Ovary (tissue), 9 donors: Measurements from ENCODE around the gene PRDM7. TPM values are rescaled to one million over a fixed set of nuclear protein-coding genes. Genes with fewer than 3 reads are reported as not detected.

Experiments used
- DNase-seq, 5 donors: peaks; one replicate each; pipeline ENCODE4 v3.0.0-alpha.2; 2019 to 2020
- H3K27ac ChIP-seq, 2 donors: fragments of 200-600 bp; one replicate each; pipeline versions ENCODE4 v1.5.1 to v1.8.0; 2019 to 2022
- H3K27me3 ChIP-seq: fragments of 200-600 bp; one replicate; pipeline ENCODE4 v1.8.0; 2022
- H3K36me3 ChIP-seq: fragments of 200-600 bp; sonication (generic); one replicate; pipeline ENCODE4 v1.5.1; 2019
- H3K4me1 ChIP-seq: one replicate; pipeline ENCODE4 v1.8.1; 2013; ENCODE audit warnings: mild to moderate bottlenecking, moderate library complexity; ENCODE audit not compliant: insufficient read depth
- H3K4me3 ChIP-seq: fragments of 200-600 bp; sonication (generic); one replicate; pipeline ENCODE4 v1.5.1; 2017
- H3K9me3 ChIP-seq, 2 donors: fragments of 200-600 bp in 1 of 2; sonication (generic) in 1 of 2; one replicate each; pipeline versions ENCODE4 v1.5.1 to v1.8.1; 2013 to 2019; ENCODE audit warnings: mild to moderate bottlenecking in 1 of 2, moderate library complexity in 1 of 2
- CTCF ChIP-seq, 3 donors: fragments of 450-650 bp in 2 of 3; fragments of 200-600 bp in 1 of 3; IDR thresholded peaks; one replicate each; pipeline versions ENCODE4 v1.5.1 to v1.8.0; 2016 to 2022; ENCODE audit warnings: antibody characterized with exemption in 3 of 3, mild to moderate bottlenecking in 1 of 3
- EP300 ChIP-seq: sonication (generic); formaldehyde crosslinking; IDR thresholded peaks from one replicate; pipeline ENCODE4 v1.6.1; 2017; ENCODE audit warnings: antibody characterized with exemption
- POLR2A ChIP-seq: fragments of 450-650 bp; IDR thresholded peaks from one replicate; pipeline ENCODE4 v1.6.1; 2017; ENCODE audit warnings: antibody characterized with exemption, mild to moderate bottlenecking, moderate library complexity
- WGBS, 3 donors: extraction: QIAGEN DNeasy Blood & Tissue Kit in 1 of 3; methylation state at CpG; one replicate each; pipeline versions ENCODE4 v1.1.5 to v1.1.7; 2013 to 2017; 5-methylcytosine and 5-hydroxymethylcytosine counted together
- intact Hi-C, 4 donors: fragments of 100-400 bp; cut with DNase I; formaldehyde crosslinking; loops; one replicate each; pipeline versions ENCODE4 v1.11.0 to v1.15.1; 2022 to 2023
- polyA plus RNA-seq, 2 donors: library from polyadenylated mRNA; stranded (reverse); fragments of 200-250 nt in 1 of 2; fragments of 350-450 nt in 1 of 2; fragmentation: Illumina TruSeq in 1 of 2; extraction: RNeasy Lipid Tissue Mini Kit (QIAGEN cat#74804) in 1 of 2; gene quantifications; one replicate each; pipeline ENCODE4 v1.2.3, GENCODE V29; 2013 to 2014
- total RNA-seq, 7 donors: library from RNA; depleted of rRNA in 2 of 7; stranded (reverse); fragments of >200 nt in 2 of 7; fragmentation: NEBNext Ultra II Directional in 3 of 7; extraction: Animal tissue kit (Norgen Biotek cat#: 25700) in 3 of 7; gene quantifications; one replicate each; pipeline versions ENCODE4 v1.1.0 to v1.2.4, GENCODE V29; 2016 to 2023
- donor health status: DM: no; HTN: no; CAD: no; lungs with moderate emphysema.
- donor health status: DM: no; HTN: no; CAD: no.
- donor health status: Bipolar disorder and iron deficiency.
- donor health status: DM: yes; HTN: yes; CAD: no.
- donor health status: DM: no; HTN: no; CAD: no.
- donor health status: DM: yes; HTN: yes; CAD: no.

The PRDM7 gene
- total and polyA plus RNA-seq, 9 donors, result not detected

DNA sequence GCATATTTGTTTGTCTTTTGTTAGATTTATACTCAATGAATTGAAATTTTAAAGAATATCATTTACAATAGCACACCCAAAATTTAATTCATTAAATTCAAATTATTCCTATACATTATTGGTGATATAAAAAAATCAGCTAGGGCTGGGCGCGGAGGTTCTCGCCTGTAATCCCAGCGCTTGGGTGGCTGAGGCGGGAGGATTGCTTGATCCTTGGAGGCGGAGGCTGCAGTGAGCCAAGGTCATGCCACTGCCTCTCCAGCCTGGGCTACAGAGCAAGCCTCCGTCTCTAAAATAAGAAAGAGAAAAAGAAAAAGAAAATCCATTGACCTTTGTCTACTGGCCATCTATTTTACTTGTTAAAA, 4.5 kb upstream of the PRDM7 start:
- H3K27me3 ChIP-seq, result no peaks in the 10 kb centered on the region
- 18 to 22% (median 20%) methylated on average over 7 of the region's 7 CpGs for WGBS, 3 donors
- no peak for DNase-seq
- H3K9me3 ChIP-seq, result no peaks in the 10 kb centered on the region
- no peak for TF ChIP-seq EP300
- no peak for TF ChIP-seq CTCF (IDR thresholded peaks at IDR 0.05)
- no peaks in the 10 kb centered on the region for H3K36me3 ChIP-seq
- no peak overlapping the region for H3K27ac ChIP-seq
- no peak overlapping the region for H3K4me3 ChIP-seq
- intact Hi-C loops, result loop anchor here in 1 of 4 donors (2.0 kb wide), 1 partner anchor 33 kb away; no protein-coding TSS in a partner anchor
- peaks cover 2% of the 10 kb centered on the region for H3K4me1 ChIP-seq

- Histone ChIP-seq H3K4me3 (no peak overlapping the region), H3K27ac (no peak overlapping the region), H3K4me1 (peaks cover 2% of the 10 kb centered on the region), H3K27me3 (no peaks in the 10 kb centered on the region), H3K36me3 (no peaks in the 10 kb centered on the region), H3K9me3 (no peaks in the 10 kb centered on the region)
- intact Hi-C loops, result no loop called here
- no peak for DNase-seq
- WGBS, 3 donors, result 58 to 66% (median 61%) methylated on average over 6 of the region's 6 CpGs
- no peak for TF ChIP-seq EP300
- no peak for TF ChIP-seq POLR2A
- no peak for TF ChIP-seq CTCF (IDR thresholded peaks at IDR 0.05)
Observed at GRCh38 chr16:90078579-90078895, 1.4 kb upstream of the PRDM7 start.

DNA sequence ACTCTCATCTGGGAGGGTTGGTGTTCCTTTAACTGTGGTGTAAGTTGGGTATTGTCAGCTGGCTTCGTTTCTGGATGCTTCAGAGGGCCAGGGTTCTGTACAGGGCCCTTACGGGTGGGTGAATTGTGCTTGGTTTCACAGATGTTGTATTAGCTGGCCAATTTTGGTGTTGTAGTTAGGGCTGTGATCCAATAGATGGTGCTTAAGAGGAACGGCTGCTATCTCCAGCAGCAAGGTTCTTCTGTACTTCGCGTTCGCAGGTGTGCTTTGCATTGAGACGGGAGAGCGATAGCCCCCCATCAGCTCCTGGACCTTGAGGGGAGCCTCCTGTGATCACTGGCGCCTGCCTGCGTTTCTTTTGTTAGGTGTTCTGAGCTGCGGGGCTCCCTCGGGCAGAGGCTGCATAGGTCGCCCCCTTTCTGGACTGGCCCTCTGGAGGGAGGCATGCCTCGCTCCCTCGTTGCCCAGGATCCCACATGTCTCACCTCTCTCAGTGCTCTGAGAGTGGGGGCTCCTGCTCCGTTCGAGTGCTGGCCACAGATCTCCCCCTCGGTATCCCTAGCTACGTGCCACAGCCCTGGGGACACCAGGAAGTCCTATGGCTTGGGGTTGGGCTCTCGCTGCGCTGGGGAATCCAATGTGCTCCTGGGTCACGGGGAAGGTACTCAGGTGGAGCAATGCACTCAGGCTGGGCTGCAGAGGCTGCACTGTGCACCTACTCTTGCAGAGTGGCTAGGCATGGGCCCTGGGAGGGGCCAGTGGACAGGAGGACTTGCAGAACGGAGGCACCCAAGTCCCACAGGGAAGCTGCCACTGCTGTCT, 837 bp upstream of the PRDM7 start:
- Histone ChIP-seq H3K27ac (peak overlapping the region in 1 of 2 donors; percentile 59), H3K36me3 (no peaks in the 10 kb centered on the region)
- WGBS, 3 donors, result 29 to 51% (median 38%) methylated on average over 20 to 23 of the region's 23 CpGs

GRCh38 chr16:90072442-90073105, 4.6 kb downstream of the PRDM7 start:
- WGBS, 3 donors, result 27 to 45% (median 31%) methylated on average over 5 of the region's 5 CpGs

More for the DNA sequence above, 837 bp upstream of the PRDM7 start:
- peaks cover 2% of the 10 kb centered on the region for H3K4me1 ChIP-seq
- no peaks in the 10 kb centered on the region for H3K27me3 ChIP-seq
- TF ChIP-seq EP300, result no peak
- no peak for TF ChIP-seq CTCF (IDR thresholded peaks at IDR 0.05)
- TF ChIP-seq POLR2A, result no peak
- H3K4me3 ChIP-seq, result peak overlapping the region; percentile 22
- H3K9me3 ChIP-seq, result no peaks in the 10 kb centered on the region
- DNase-seq, result peak in 2 of 5 donors; percentile 38 to 44
- intact Hi-C loops, result no loop called here

GRCh38 chr16:90070440-90070839, 6.7 kb downstream of the PRDM7 start:
- no peak overlapping the region for H3K27ac ChIP-seq
- H3K4me1 ChIP-seq, result no peaks in the 10 kb centered on the region
- no peak for DNase-seq
- TF ChIP-seq POLR2A, result no peak
- TF ChIP-seq CTCF (IDR thresholded peaks at IDR 0.05), result no peak
- TF ChIP-seq EP300, result no peak
- no peaks in the 10 kb centered on the region for H3K27me3 ChIP-seq
- no peak overlapping the region for H3K4me3 ChIP-seq
- intact Hi-C loops, result no loop called here
- H3K36me3 ChIP-seq, result no peaks in the 10 kb centered on the region
- no peaks in the 10 kb centered on the region for H3K9me3 ChIP-seq
- 72 to 80% (median 76%) methylated on average over 2 of the region's 2 CpGs for WGBS, 3 donors

More at GRCh38 chr16:90072442-90073105, 4.6 kb downstream of the PRDM7 start:
- Histone ChIP-seq H3K27me3 (no peaks in the 10 kb centered on the region), H3K4me1 (no peaks in the 10 kb centered on the region), H3K27ac (no peak overlapping the region), H3K36me3 (no peaks in the 10 kb centered on the region), H3K4me3 (no peak overlapping the region), H3K9me3 (no peaks in the 10 kb centered on the region)
- intact Hi-C loops, result no loop called here
- no peak for TF ChIP-seq EP300
- no peak for TF ChIP-seq POLR2A
- no peak for DNase-seq
